T-helper 2 cell (primary cell): ENCODE measurements around the gene LILRB3.
A peak's percentile ranks its signal among the peaks of the same experiment; 100 is the strongest.
"Not testable (repeated sequence)": the region's sequence is repeated elsewhere in the genome, so short reads cannot be mapped to it uniquely, and the experiment has no call there.

Source experiments
- DNase-seq, 5 experiments: peaks; one replicate each; pipeline versions ENCODE4 v3.0.0 to v3.0.0-alpha.2; 2012 to 2022

The LILRB3 gene

GRCh38 chr19:54189145-54189734 lies 33.6 kb downstream of the LILRB3 start, which contains the start of gene MBOAT7:
MBOAT7 (minus strand) TSS chr19:54189580; CDS start chr19:54188508, 1,072 bp downstream.
- DNase-seq, result no peak

GRCh38 chr19:54188215-54188871 lies 34.5 kb downstream of the LILRB3 start:
- DNase-seq, result peak in 4 of 5 experiments; percentile 32 to 86 (median 50)

- DNase-seq, result no peak
These were observed 35.8 kb downstream of the LILRB3 start for GRCh38 chr19:54186934-54187381.

- no peak for DNase-seq
These were observed 36.5 kb downstream of the LILRB3 start for GRCh38 chr19:54186351-54186750.

- no peak for DNase-seq
These were observed 39.4 kb downstream of the LILRB3 start for GRCh38 chr19:54183431-54183830.

- DNase-seq, result not testable (repeated sequence)
These were observed 40.9 kb downstream of the LILRB3 start for GRCh38 chr19:54181894-54182293.

GRCh38 chr19:54180691-54181091 lies 42.1 kb downstream of the LILRB3 start:
- no peak for DNase-seq

GRCh38 chr19:54179921-54180461 lies 42.8 kb downstream of the LILRB3 start:
- no peak for DNase-seq

GRCh38 chr19:54179262-54179852 lies 43.5 kb downstream of the LILRB3 start:
- DNase-seq, result no peak

- DNase-seq, result peak in 1 of 5 experiments; percentile 31
These were observed 44.1 kb downstream of the LILRB3 start for GRCh38 chr19:54178581-54179261.

- DNase-seq, result no peak
These were observed 48.6 kb downstream of the LILRB3 start for GRCh38 chr19:54173951-54174834.

- DNase-seq, result no peak
These were observed 49.5 kb downstream of the LILRB3 start for GRCh38 chr19:54173359-54173699.

GRCh38 chr19:54172471-54173358 lies 50.1 kb downstream of the LILRB3 start, which contains the start of gene TMC4:
TMC4 (minus strand) TSS chr19:54173160; CDS start chr19:54173117, 43 bp downstream.
- DNase-seq, result no peak

- DNase-seq, result not testable (repeated sequence)
These were observed 50.9 kb downstream of the LILRB3 start for GRCh38 chr19:54171736-54172431.

GRCh38 chr19:54169149-54169740 lies 53.6 kb downstream of the LILRB3 start:
- no peak for DNase-seq

- DNase-seq, result peak; percentile 70 to 91 (median 85)
These were observed 54.5 kb downstream of the LILRB3 start for GRCh38 chr19:54168174-54168917.
